ENCODE measurements around the gene RBMX. TPM values are rescaled to one million over a fixed set of nuclear protein-coding genes. Genes with fewer than 3 reads are reported as not detected.
A peak's percentile ranks its signal among the peaks of the same experiment; 100 is the strongest.
"Not testable (repeated sequence)": the region's sequence is repeated elsewhere in the genome, so short reads cannot be mapped to it uniquely, and the experiment has no call there.

The RBMX gene
- 100 to 1,000 TPM; 255 to 331 (median 264) TPM for total RNA-seq

DNA sequence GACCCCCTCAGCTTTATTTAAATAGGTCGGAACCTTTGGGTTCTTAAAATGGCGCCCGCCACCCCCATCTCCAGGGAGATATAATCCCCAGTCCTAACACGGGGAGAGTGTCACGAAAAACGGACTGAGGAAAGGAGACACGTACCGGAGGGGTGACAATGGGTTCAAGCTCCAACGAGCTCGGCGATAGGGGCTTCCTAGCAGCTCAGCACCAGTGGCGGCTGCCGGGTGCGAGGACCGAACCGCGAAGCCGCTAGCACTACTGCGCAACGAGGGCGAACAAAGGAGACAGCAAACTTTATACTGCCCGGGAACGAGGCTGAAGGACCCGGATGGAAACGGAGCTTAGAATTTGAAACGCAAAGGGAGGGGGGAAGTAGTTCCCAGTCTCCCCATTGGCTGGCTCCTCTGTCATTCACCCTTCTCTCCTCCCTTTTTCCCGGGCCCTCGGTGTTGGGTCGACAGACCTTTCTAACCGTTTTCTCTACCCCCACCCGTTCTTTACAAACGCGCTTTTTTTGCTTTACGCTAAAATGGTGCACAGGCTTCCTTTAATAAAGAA, at the start of gene RBMX:
Gene RBMX (minus strand): TSS at position 274 of the 562 bp plus-strand sequence. CDS start 1,298 bp downstream, outside the sequence.
- peak within 1 kb of the TSS; percentile 76 to 84 (median 78) for H3K4me3 ChIP-seq
- H3K9me3 ChIP-seq, result no peaks in the 10 kb centered on the region
- H3K4me1 ChIP-seq, result no peaks in the 10 kb centered on the region
- H3K36me3 ChIP-seq, result no peaks in the 10 kb centered on the region
- peak; percentile 85 to 88 for DNase-seq (ENCODE audit: low spot score in 2 of 2)
- peaks cover 0 to 7% of the 10 kb centered on the region in 2 donors for H3K27me3 ChIP-seq
- H3K27ac ChIP-seq, result peak within 1 kb of the TSS; percentile 94 to 96
- peak; percentile 97 to 99 (median 99) for TF ChIP-seq POLR2AphosphoS5 (IDR thresholded peaks at IDR 0.05)
- TF ChIP-seq POLR2A (IDR thresholded peaks at IDR 0.05), result peak; percentile 95
- TF ChIP-seq, protein P1, sequence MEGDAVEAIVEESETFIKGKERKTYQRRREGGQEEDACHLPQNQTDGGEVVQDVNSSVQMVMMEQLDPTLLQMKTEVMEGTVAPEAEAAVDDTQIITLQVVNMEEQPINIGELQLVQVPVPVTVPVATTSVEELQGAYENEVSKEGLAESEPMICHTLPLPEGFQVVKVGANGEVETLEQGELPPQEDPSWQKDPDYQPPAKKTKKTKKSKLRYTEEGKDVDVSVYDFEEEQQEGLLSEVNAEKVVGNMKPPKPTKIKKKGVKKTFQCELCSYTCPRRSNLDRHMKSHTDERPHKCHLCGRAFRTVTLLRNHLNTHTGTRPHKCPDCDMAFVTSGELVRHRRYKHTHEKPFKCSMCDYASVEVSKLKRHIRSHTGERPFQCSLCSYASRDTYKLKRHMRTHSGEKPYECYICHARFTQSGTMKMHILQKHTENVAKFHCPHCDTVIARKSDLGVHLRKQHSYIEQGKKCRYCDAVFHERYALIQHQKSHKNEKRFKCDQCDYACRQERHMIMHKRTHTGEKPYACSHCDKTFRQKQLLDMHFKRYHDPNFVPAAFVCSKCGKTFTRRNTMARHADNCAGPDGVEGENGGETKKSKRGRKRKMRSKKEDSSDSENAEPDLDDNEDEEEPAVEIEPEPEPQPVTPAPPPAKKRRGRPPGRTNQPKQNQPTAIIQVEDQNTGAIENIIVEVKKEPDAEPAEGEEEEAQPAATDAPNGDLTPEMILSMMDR (IDR thresholded peaks at IDR 0.05), result no peak
- intact Hi-C loops (cut with DNase I; ENCODE audit: low total_unique reads), result no loop called here

DNA sequence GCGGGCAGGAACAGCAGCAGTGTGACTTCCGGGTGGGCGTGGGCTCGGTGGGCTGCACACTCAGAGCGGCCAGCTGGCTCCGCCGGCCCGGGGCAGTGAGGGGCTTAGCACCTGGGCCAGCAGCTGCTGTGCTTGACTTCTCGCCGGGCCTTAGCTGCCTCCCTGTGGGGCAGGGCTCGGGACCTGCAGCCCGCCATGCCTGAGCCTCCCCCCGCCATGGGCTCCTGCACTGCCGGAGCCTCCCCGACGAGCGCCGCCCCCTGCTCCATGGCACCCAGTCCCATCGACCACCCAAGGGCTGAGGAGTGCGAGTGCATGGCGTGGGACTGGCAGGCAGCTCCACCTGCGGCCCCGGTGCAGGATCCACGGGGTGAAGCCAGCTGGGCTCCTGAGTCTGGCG, 40.9 kb upstream of the RBMX start:
- H3K4me3 ChIP-seq; DNase-seq (ENCODE audit: low spot score in 2 of 2); intact Hi-C loops (cut with DNase I; ENCODE audit: low total_unique reads): not testable (repeated sequence)

DNA sequence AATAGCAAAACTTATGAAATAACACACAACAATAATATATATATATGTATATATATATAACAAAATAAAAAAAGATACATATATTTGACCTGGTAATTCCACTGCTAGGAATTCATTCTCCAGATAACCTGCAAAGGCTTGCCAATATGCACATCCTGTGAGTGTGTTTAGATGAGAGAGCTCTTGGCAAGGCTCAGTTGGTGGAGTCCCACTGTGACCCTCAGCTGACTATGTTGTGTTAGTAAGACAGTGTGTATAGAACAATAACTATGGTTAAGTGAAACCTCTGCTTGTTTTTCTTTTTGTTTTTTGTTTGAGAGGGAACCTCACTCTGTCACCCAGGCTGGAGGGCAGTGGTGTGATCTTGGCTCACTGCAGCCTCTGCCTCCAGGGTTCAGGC, 39.5 kb upstream of the RBMX start:
- Histone ChIP-seq H3K9me3 (no peaks in the 10 kb centered on the region), H3K4me1 (no peaks in the 10 kb centered on the region), H3K27me3 (no peaks in the 10 kb centered on the region), H3K4me3 (no peak overlapping the region), H3K27ac (no peak overlapping the region), H3K36me3 (no peaks in the 10 kb centered on the region)
- TF ChIP-seq POLR2A (IDR thresholded peaks at IDR 0.05) (no peak), POLR2AphosphoS5 (IDR thresholded peaks at IDR 0.05) (no peak)
- TF ChIP-seq, protein P1 (IDR thresholded peaks at IDR 0.05), result no peak
- intact Hi-C loops (cut with DNase I; ENCODE audit: low total_unique reads), result no loop called here
- no peak for DNase-seq (ENCODE audit: low spot score in 2 of 2)

More for the DNA sequence above, 40.9 kb upstream of the RBMX start:
- H3K4me1 ChIP-seq, H3K36me3 ChIP-seq, H3K27ac ChIP-seq, H3K9me3 ChIP-seq, H3K27me3 ChIP-seq: not testable (repeated sequence)

DNA sequence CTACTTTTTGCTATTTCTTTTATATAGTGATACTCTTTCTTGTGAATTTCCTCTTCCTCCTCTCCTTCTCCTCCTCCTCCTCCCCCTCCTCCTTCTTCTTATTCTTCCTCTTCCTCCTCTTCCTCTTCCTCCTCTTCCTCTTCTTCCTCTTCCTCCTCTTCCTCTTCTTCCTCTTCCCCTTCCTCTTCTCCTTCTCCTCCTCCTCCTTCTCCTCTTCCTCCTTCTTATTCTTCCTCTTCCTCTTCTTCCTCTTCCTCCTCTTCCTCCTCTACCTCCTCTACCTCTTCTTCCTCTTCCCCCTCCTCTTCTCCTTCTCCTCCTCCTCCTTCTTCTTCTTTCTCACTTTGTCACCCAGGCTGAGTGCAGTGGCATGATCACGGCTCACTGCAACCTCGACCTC, 36.3 kb upstream of the RBMX start:
- intact Hi-C loops (cut with DNase I; ENCODE audit: low total_unique reads), result no loop called here
- no peak overlapping the region for H3K27ac ChIP-seq
- H3K27me3 ChIP-seq, result no peaks in the 10 kb centered on the region
- H3K9me3 ChIP-seq, result no peaks in the 10 kb centered on the region
- TF ChIP-seq POLR2AphosphoS5 (IDR thresholded peaks at IDR 0.05) (no peak), POLR2A (IDR thresholded peaks at IDR 0.05) (no peak)
- H3K36me3 ChIP-seq, result no peaks in the 10 kb centered on the region
- no peak for DNase-seq (ENCODE audit: low spot score in 2 of 2)
- no peak overlapping the region for H3K4me3 ChIP-seq
- H3K4me1 ChIP-seq, result no peaks in the 10 kb centered on the region

DNA sequence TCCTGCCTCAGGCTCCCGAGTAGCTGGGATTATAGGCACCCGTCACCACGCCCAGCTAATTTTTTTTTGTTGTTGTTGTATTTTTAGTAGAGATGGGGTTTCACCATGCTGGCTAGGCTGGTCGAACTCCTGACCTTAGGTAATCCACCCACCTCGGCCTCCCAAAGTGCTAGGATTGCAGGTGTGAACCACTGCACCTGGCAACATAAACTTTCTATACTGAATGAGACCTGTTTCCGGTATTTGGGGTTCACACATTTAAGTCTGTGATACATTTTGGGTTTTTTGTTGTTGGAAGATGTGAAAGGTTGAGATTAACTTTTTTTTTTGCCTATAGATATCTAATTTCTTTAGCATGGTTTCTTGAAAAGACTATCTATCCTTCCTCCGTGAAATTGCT, 31.1 kb upstream of the RBMX start:
- not testable (repeated sequence) for H3K4me1 ChIP-seq; H3K36me3 ChIP-seq; H3K27me3 ChIP-seq; H3K27ac ChIP-seq; DNase-seq (ENCODE audit: low spot score in 2 of 2); H3K9me3 ChIP-seq
- intact Hi-C loops (cut with DNase I; ENCODE audit: low total_unique reads), result loop anchor here (5.0 kb wide), 1 partner anchor 294 kb away; no protein-coding TSS in a partner anchor
- H3K4me3 ChIP-seq, result peak overlapping the region in 1 of 3 donors; percentile 64

DNA sequence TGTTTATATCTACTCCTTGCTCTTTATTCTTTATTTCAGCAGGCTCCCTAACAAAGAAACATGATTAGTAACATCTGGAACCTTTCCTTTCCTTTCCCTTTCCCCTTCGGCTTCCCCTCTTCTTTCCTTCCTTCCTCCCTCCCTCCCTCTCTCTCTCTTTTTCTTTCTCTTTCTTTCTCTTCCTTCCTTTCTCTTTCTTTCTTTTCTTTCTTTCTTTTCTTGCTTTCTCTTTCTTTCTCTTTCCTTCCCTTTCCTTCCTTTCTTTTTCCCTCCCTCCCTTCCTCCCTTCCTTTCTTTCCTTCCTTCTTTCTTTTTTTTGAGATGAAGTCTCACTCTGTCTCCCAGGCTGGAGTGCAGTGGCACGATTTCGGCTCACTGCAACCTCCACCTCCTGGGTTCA, 30.7 kb upstream of the RBMX start:
- Histone ChIP-seq H3K4me1 (no peaks in the 10 kb centered on the region), H3K4me3 (peak overlapping the region in 1 of 3 donors; percentile 64), H3K9me3 (no peaks in the 10 kb centered on the region), H3K27ac (no peak overlapping the region), H3K27me3 (no peaks in the 10 kb centered on the region), H3K36me3 (no peaks in the 10 kb centered on the region)
- intact Hi-C loops (cut with DNase I; ENCODE audit: low total_unique reads), result loop anchor here (5.0 kb wide), 1 partner anchor 294 kb away; no protein-coding TSS in a partner anchor
- TF ChIP-seq POLR2A (IDR thresholded peaks at IDR 0.05), result no peak
- TF ChIP-seq, protein P1 (IDR thresholded peaks at IDR 0.05), result no peak
- no peak for TF ChIP-seq POLR2AphosphoS5 (IDR thresholded peaks at IDR 0.05)
- no peak for DNase-seq (ENCODE audit: low spot score in 2 of 2)

All from breast epithelium (tissue), 4 donors.